ENCODE data around the gene HCRTR1. TPM values are rescaled to one million over a fixed set of nuclear protein-coding genes. Genes with fewer than 3 reads are reported as not detected.

The HCRTR1 gene
- total RNA-seq, 1 donor from 2014 or later = not detected

GRCh38 chr1:31664528-31664927, 47.0 kb downstream of the HCRTR1 start:
- intact Hi-C loops (cut with micrococcal nuclease) = loop anchor here (1.0 to 5.0 kb wide), 6 partner anchors 40 to 748 kb away; partner anchors contain the start of gene COL16A1

GRCh38 chr1:31665234-31665878, 47.9 kb downstream of the HCRTR1 start:
- intact Hi-C loops (cut with micrococcal nuclease) = loop anchor here (2.0 kb wide), 1 partner anchor 39 kb away; the partner anchor contains the start of gene COL16A1

- intact Hi-C loops (cut with micrococcal nuclease) = no loop called here
These were observed 48.9 kb downstream of the HCRTR1 start for GRCh38 chr1:31666263-31666963.

GRCh38 chr1:31667065-31667785, 49.7 kb downstream of the HCRTR1 start:
- intact Hi-C loops (cut with micrococcal nuclease) = no loop called here

DNA sequence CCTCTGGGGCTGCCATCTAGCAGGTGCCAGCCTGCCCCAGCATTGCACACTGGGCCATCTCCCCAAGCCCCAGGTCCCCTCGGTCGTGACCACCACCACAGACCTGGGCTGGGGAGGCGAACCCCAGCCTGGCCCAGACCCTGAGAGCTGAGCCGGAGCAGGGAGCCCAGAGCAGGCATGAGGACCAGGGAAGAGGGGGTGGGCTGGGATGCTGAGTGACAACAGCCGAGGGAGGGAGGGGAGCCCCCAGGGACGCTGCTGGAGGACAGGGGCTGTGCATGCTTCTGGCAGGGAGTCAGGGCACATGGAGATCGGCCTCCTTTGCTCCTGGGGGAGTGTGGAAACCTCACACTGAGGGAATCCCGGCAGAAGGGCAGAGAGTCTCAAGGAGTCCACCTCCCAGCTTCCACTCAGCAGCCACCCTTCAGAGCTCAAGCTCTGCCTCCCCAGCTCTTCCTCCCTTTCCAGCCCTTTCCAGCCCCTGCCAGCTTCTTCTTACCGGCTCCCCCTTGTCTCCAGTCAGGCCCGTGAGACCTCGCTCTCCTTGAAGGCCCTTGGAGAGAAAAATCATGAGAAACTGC, 50.9 kb downstream of the HCRTR1 start:
- intact Hi-C loops (cut with micrococcal nuclease) = no loop called here

- intact Hi-C loops (cut with micrococcal nuclease) = no loop called here
These were observed 51.9 kb downstream of the HCRTR1 start for GRCh38 chr1:31669433-31669785.

GRCh38 chr1:31669786-31670592, 52.5 kb downstream of the HCRTR1 start:
- intact Hi-C loops (cut with micrococcal nuclease) = no loop called here

GRCh38 chr1:31670593-31670964, 53.1 kb downstream of the HCRTR1 start:
- intact Hi-C loops (cut with micrococcal nuclease) = no loop called here

GRCh38 chr1:31671147-31671546, 53.7 kb downstream of the HCRTR1 start:
- intact Hi-C loops (cut with micrococcal nuclease) = no loop called here

DNA sequence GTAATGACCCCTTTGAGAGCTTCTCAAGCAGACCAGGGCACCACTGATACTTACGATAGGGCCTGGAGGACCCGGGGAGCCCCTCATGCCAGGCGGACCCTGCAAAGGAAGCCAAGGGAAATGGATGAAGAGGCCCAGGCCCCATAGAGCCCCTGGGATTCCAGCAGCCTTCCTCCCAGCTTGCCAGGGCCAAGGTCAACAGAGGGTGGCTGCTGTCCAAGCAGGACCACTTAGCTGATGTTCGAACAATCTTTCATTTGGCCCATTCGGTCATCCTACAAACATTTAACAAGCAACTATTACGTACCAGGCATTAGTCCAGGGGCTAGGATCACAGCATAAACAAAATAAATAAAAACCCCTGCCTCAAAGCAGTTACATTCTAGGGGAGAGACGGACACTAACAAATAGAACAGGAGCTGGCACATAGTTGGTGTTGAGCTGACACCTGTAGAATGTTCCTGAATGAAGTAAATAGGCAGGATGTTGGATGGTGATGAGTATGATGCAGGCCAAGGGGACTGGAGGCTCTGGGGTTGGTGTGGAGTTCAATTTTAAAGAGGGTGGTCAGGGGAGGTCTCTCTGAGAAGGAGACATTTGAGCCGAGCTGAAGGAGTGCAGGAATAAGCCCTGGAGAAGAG, 54.2 kb downstream of the HCRTR1 start:
- intact Hi-C loops (cut with micrococcal nuclease) = no loop called here

DNA sequence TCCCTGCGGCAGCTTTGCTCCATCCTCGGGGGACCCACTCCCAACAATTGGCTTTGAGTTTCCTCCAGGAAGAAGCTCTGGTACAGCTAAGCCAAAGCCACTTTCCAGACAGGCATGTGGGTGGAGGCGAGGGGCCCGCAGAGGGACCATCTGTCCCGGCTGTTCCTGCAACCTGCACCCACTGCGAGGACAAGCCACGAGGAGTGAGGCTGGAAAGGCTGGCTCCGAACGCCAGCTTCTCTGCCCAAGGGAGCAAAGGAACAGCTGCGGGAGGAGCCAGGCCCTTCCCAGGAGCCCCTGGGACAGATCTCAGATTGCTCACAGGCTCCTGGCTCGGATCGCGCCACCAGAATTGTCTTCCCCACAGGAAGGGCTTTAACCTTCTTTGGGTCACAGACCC, 55.5 kb downstream of the HCRTR1 start:
- intact Hi-C loops (cut with micrococcal nuclease) = no loop called here

DNA sequence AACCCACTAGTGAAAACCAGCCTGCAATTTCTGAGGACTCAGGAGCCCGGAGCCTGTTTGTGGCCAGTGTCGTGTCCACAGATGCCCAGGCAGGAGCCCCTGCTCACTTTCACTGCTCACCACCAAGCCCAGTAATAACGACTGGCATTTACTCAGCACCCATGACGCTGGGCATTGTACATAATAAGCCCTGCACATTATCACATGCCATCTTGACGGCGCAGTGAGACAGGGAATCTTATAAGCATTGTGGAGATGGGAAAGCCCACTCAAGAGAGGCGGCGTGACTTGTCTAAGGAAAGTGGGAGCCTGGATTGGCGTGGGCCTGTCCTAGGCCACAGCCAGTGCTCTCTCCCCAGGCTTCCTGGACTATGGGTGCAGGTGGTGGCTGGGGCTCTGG, 55.9 kb downstream of the HCRTR1 start:
- intact Hi-C loops (cut with micrococcal nuclease) = no loop called here

- intact Hi-C loops (cut with micrococcal nuclease) = no loop called here
These were observed 57.1 kb downstream of the HCRTR1 start for GRCh38 chr1:31674626-31675025.

GRCh38 chr1:31675161-31675560, 57.7 kb downstream of the HCRTR1 start:
- intact Hi-C loops (cut with micrococcal nuclease) = no loop called here

GRCh38 chr1:31675756-31676155, 58.3 kb downstream of the HCRTR1 start:
- intact Hi-C loops (cut with micrococcal nuclease) = no loop called here

Other genes starting within 250 kb of the HCRTR1 start
- not detected in 2 replicates for gene FABP3, start 244.6 kb upstream of the HCRTR1 start, total RNA-seq
- 0.10 and 0.29 TPM in 2 replicates for gene SERINC2, start 204.5 kb upstream of the HCRTR1 start, total RNA-seq
- gene TINAGL1, start 41.2 kb upstream of the HCRTR1 start, total RNA-seq = not detected in 2 replicates
- 52.5 and 53.3 TPM in 2 replicates for gene PEF1, start 27.2 kb downstream of the HCRTR1 start, total RNA-seq
- gene COL16A1, start 86.3 kb downstream of the HCRTR1 start, total RNA-seq = 0.42 and 0.44 TPM in 2 replicates
- gene ADGRB2, start 146.7 kb downstream of the HCRTR1 start, total RNA-seq = 0.17 and 0.39 TPM in 2 replicates
- gene SPOCD1, start 198.3 kb downstream of the HCRTR1 start, total RNA-seq = not detected in 2 replicates

Measured in T-helper 1 cell treated with Interleukin-12 subunit alpha and Interleukin-12 subunit beta and Interleukin-4 antibody, amounts not matched to agents 30 ng/mL and 1 ng/mL, for 36 hours (primary cell).